ENCODE results near the gene ARHGEF2.

The ARHGEF2 gene

DNA sequence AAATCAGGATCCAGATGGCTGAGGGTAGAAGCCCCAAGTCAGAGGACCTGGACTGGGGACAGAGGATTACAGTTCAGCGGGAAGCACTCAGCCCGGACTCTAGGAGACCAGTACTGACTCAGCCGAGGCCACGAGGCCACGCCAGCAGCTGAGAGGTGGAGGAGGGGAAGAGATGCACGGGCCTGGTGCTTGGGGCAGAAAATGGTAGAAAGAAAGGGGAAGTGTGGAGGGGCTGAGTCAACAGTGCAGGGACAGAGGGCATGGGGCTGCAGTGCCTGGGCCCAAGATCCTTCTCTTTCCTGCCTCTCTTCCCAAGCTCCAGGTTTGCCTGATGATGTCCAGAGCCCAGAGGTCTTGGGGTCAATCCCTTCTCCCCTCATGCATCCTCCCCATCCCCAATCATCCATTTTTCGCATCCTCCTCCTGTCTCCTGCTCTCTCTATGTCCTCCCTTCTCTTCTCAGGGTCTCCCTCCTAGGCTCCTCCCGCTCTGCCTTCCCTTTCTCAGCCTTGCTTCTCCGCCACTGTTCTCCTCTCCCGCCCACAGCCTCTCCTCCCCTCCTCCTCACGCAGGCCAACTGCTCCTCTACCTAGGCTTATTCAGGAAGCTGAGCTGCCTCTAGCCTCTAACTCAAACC is 7.7 kb downstream of the ARHGEF2 start:
- DNase-seq = no peak

DNA sequence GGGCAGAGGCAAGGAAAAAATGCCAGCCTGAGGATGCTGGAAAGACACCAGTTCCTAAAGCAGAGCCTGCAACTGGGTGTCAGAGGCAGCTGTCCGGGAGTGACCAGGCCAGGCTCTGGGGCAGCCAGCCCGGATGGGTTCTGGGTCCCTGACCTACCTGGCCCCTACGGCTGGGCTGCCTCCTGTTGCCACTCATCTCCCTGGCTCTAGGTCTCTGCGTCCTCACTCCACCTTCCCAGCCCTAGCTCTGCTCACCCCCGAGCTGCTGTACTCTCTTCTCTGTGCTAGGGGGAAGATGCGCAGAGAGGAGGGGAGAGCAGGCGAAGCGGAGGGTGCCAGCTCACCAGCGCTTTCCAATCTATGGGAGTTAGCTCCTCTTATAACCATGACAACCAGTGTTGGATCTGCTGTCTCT is 9.0 kb downstream of the ARHGEF2 start:
- no peak for DNase-seq

DNA sequence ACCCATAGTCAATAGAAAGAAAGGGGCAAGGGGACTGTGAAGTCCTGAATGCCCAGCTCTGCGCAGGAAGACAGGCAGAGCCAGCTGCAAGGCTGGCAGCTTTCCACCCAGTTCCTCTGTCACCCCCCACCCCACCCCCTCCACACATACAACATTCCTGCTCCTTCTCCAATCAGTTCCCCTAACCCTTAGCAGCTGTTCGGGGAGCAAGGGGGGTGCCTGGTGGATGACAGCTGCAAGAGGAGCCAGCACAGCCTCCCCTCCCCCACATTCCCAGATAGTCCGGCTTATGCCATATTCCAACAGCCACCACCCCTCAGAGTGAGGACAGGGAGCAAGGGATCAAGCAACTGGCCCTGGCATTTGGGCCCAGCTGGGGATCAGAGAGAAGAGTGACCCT is 9.7 kb downstream of the ARHGEF2 start:
- DNase-seq = no peak

DNA sequence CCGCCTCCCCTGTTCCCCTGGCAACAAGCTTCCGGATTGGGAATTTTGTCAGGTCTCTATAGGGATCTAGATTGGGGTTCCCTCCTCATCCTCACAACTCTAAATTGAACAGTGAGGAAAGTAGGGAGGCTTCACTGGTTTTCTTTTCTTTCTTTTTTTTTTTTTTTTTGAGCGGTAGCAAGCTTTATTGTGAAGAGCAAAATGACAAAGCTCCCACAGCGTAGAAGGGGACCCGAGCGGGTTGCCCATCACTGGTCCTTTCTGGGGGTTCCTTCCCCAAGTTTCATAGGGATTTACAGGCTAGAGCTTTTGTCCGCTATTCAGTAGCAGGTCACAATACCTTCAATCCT is 10.3 kb downstream of the ARHGEF2 start:
- DNase-seq = no peak

DNA sequence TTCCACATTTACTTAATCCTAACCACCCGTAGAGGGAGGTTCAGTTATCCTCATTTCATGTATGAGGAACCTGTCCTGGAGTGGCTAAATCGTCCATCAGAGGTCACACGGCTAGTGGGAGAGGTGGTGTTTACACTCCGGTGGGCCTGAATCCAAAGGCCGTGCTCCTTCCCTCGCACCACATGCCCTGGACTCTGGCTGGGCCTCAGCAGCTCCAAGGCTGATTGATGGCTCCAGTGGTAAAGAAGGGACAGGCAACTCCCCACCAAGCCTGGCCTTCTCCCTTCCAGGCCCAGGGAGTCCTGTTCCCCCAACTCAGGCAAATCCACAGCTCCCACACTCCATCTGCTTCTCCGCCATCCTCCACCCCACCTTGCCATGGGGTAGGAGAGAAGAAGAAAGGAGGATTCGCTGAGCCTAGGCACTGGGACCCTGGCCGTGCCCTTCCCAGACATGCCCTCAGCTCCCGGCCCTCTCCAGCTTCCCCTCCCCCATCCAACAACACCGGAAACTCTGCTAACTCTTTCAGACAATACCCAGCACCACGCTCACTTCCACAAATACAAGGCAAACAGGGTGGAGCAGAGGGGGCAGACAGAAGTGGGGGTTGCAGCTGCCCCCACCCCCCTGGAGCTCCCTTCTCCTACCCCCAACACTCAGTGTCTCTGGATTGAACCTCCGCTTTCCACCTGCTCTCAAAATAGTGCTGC is 10.9 kb downstream of the ARHGEF2 start:
- DNase-seq = no peak

DNA sequence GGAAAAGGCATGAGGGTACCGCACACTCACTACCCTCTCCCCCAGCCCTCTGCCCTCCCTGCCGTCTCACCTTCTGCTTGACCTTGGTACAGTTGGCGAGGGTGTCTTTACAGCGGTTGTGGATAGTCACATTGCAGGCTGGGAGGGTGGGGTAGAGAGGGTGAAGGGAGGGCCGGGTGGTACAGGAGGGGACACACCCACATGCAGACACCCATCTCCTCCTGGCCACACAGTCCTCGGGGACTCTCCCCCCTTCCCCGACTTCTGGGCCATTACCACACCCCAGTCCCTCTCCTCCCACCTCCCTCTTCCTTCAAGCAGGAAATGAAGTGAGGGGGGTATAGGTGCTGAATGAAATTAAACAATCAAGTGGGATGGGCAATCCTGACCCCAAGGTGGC is 11.6 kb downstream of the ARHGEF2 start:
- DNase-seq = no peak

DNA sequence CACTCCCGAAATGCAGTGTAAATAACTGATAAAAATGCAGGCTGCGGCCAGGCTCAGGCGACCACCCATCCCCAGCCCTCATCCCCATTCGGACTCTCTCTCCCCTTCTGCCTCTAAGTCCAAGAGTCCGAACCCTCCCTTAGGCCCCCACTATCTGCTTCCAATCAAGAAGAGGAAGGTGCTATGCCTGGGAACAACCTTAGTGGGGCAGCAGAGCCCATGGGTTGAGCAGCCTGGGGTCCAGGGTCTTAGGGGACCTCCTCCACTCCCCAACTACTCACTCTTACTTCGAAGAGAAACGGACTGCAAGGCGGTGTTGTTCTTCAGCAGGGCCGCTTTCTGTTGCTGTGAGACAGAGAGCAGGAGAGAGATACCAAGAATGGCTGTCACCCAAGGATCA is 12.2 kb downstream of the ARHGEF2 start:
- no peak for DNase-seq

DNA sequence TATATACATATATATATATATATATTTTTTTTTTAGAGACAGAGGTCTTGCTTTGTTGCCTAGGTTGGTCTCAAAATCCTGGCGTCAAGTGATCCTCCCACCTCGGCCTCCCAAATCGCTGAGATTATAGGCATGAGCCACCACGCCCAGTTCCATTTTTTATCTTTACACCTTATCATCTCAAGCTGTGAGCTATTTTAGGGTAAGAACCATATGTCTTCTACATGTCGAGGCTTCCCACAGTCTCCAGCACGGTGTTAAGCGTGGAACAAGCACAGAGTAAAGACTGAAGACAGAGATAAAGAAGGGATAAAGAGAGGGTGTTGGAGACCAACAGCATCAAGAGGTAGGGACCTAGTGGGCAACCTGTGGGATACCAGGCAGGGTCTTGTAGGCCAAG is 14.2 kb downstream of the ARHGEF2 start:
- no peak for DNase-seq

DNA sequence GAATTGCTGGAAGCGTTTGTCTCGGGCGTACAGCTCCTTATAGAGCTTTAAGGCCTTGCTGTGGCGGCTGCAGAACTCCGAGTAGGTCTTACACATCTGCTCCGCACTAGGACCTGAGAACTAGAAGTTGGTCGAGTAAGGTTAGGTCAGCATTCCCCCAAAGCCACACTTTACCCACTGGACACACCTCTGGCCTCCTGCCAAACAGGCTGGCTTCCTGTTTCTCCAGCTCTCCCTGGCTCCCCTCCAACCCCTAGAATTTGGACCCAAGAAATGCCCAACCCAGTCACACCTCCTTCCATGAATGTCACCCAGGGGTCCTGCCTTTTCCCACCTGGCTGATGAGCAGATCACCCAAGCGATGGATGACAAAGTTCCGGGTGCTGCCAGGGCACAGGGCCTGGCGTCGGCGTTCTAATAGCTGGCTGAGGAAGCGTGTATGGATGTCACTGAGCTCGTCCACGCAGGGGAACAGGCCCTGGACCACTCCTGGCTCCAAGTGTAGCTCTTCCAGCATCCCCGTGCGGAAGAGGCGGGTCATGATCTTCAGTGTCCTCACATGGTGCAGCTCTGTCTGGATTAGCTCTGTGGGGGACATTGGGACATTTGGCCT is 15.6 kb downstream of the ARHGEF2 start:
- no peak for DNase-seq

DNA sequence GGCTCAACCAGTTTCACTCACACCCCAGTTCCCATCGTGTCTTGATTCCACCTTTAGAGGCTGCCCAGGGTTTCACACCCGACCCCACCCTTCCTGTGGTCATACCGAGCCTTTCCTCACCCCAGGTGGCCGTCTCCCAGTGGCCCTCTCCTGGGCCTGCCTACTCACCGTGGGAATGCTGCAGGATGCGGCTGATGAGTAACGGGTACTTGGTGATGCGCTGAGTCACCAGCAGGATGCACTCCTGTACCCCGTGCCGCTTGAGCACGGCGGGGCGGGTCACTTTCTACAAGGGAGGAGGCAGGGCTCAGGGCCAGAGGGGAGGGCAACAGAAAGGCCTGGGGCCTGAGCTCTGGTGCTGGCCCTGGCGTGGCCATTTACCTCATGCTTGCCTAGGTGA is 16.4 kb downstream of the ARHGEF2 start:
- DNase-seq = no peak

DNA sequence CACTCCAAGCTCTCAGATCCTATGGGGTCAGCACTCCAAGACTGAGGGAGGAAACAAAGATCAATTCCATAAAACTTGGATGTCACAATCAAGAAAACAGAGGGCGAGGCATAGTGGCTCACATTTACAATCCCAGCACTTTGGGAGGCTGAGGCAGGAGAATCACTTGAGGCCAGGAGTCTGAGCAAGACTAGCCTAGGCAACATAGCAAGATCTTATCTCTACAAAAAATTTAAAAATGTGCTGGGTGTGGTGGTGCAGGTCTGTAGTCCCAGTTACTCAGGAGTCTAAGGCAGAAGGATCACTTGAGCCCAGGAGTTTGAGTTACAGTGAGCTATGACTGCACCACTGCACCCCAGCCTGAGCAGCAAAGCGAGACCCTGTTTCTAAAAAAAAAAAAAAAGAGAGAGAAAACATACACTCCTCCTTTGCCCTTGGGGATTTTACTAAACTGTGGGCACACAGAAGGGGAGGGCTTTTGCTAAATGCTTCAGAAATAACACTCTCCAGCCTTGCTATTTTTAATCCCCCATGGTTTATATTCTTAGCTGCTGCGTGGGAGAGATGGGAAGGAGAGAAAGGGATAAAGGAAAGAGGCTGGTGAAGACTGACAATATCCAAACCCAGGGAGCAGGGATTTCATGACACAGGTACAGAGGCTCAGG is 18.1 kb downstream of the ARHGEF2 start:
- no peak for DNase-seq

DNA sequence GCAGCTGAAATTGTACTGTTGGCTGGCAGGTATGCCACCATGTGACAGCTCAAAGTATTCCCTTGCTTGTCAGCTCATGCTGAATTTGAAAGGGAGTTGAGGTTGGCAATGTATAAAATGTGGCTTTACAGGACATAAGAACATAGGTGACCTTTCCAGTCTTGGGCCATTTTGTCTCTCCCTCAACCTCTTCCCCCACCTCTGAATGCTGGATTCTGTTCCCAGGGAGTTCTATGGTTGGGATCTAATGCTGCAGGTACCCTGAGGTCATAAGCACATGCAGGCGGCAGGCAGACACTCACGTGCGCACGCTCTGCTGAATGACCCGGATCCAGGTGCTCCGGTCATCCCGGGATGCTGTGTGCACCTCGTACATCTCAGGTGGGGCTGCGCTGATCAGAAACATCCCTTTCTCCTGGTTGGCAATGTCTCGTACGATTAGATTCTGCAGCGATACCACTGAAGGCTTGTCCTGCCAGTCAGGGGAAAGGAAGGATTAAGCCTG is 20.9 kb downstream of the ARHGEF2 start:
- DNase-seq = no peak

DNA sequence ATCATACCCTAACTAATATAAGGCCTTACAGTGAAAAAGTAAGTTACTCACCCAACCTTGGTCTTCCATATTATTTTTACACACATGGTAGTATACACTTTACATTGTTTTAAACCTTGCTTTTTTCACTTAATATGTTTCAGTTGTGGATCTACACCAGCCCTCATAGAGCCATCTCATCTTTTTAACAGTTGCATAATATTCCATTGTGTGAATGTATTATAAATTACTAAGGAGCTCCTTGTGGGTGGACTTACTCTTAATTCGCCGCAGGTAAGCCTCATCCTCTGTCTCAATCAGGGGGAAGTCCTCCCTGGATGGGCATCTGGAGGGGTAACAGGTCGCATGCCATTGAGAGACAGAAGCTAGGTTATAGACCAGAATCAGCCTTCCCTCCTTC is 23.7 kb downstream of the ARHGEF2 start:
- no peak for DNase-seq

DNA sequence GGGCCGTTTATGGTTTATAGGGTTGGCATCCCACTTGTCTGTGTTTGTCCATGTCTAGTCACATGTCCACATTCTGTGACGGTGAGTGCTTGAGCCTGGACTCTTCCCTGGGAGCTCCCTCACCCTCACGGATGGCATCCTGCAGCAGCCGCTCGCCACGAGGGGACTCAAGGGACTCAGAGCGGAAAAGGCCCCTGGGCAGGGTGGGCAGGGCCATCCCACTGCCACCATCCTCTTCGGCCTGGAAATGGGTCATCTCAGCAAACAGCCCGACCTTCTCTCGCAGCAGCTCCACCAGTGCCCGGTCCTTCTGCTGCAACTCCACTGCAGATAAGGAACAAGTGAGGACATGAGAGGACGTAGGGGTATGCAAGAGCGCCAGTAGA is 25.8 kb downstream of the ARHGEF2 start:
- DNase-seq = no peak

DNA sequence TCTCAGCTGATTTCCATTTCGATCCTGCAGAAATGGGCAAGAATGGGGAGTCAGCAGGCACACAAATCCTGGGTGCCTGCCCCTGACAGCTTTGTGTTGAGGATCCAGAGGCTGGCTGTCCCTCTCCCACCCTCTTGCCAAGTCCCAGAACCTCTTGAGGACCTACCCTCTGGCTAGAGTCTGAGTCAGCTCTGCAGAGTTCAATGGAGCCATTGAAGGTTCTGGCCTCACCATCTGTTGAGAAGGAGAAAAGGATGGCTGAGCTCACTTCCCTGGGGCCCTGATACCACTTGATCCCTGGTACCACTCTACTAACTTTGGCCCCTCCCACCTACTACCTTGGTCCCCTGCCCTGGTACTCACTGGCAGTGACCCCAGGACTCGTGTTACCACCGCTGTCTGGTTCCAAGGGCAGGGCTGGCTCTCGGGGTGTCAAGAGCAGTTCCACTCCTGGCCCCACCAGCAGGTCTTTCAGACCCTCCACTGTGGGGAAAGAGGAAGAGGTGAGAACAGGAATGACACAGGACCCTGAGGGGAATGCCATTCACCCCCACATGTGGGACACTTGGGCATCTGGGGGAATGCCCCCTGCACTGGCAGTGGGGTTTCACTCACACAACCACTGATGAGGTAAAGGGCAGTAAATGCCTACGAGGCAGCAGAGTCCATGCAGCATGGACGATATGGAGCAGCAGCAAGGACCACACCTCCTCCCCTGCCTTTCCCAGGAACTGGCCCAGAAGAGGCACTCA is 26.4 kb downstream of the ARHGEF2 start:
- no peak for DNase-seq

DNA sequence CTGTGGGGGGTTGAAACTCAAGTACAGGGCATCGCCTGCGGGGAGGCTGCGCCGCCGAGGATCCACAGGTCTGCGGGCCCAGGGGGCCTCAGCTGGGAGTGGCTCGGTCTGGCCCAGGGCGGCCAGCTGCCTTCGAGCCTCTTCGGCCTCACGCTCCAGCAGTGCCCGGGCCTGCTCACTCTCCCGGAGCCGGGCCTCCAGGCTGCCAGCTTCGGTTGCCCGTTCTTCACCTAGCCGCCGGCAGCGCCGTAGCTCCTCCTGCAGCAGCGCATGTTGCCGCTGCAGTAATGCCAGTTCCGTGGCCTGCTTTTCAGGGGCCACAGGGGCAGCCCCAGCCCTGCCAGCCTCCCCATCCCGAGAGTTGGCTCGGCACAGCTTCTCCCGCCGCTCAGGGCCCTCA is 27.5 kb downstream of the ARHGEF2 start:
- DNase-seq = no peak

DNA sequence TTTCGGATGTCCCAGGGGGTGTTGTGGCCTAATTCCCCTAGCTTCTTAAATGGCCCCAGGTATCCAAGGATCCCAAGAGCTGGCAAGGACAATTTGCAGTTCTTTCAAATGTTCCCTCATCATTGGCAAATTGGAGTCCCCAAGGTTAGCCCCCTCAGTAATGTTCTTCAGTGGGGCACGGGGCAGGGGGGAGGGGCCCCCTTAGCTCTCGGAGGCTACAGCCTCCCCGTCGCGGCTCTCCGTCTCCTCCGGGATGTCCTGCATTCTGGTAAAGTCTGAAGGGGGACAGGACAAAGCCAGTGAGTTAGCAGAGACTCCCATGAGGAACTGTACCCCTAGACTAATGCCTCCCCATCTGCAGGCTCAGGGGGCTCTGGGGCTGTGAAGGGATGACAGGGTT is 30.6 kb downstream of the ARHGEF2 start:
- DNase-seq = no peak

DNA sequence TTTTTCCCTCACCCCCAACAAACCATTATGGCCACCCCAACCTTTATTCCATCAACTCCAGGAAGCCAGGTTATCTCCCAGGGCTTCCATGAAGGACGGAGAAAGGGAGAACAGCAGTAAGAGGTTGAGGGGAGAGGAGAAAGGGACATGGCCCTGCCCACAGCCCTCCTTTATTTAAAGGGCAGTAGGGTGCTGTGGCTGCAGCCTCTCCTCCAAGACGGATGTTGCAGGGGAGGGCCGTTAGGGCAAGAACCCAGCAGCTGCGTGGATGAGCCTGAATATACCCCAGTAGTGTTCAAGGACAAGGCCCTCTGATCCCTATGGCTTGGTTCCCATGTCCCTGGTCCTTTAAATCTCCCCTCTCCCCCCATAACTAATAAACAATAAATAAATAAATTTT is 31.1 kb downstream of the ARHGEF2 start:
- no peak for DNase-seq

DNA sequence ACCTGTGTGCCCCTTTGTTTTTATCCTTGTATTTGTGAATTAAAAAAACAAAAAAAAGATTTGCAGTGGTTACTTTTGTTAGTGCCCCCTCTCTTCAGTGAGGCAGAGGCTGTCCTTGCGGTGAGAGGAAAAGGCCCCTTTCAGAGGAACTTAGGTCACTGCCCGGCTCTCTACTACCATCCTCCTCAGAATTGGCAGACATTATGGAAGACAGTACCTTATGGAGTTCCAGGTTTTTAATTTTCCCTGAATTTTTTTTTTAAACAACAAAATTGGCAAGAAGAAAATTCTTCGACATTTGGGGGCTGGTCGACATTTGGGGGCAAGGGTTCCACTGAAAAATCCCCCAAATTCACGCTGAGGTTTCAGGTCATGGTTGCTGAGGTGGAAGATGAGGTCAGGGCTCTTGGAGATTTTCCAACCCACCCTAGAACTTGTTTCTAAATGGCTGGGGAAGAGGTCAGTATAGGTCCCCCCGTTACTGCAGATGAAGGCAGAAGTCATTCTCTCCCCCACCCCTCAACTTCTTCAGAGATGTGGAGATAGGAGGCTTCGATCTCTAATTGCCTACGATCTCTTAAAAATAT is 31.6 kb downstream of the ARHGEF2 start:
- DNase-seq = no peak

DNA sequence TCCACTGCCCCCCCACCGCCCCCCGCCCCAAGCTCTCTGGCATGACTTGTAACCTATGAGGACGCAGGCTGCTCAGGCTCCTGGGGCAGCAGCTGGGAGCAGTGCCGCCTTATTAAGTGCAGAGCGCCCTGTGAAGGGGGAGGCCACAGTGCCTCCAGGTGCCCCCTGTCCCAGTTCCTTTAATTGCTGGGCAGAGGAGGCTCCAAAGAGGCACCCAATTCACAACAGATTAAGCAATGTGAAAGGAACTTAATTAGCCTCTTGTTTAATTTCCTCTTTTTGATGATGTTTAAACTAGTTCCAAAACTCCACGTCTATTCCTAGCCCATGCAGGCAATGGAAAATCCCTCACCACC is 33.9 kb downstream of the ARHGEF2 start:
- DNase-seq = no peak

DNA sequence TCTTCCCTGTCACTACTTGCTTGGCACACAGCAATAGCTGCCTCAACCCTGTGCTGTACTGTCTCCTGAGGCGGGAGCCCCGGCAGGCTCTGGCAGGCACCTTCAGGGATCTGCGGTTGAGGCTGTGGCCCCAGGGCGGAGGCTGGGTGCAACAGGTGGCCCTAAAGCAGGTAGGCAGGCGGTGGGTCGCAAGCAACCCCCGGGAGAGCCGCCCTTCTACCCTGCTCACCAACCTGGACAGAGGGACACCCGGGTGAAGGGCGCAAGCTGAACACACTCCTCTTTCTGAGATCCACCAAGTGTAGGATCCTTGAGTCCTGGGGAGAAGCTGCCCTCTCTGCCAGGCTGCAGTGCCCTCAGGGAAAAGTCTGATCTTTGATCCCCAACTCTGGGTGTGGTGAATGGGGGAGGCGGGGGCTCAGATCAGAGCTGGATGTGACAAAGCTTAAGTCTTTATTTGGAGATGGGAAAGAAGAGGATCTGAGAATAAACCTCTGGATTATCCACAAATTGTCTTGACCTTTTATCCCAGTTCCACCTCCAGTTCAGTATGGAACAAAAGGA is 35.7 kb downstream of the ARHGEF2 start:
- DNase-seq = no peak

DNA sequence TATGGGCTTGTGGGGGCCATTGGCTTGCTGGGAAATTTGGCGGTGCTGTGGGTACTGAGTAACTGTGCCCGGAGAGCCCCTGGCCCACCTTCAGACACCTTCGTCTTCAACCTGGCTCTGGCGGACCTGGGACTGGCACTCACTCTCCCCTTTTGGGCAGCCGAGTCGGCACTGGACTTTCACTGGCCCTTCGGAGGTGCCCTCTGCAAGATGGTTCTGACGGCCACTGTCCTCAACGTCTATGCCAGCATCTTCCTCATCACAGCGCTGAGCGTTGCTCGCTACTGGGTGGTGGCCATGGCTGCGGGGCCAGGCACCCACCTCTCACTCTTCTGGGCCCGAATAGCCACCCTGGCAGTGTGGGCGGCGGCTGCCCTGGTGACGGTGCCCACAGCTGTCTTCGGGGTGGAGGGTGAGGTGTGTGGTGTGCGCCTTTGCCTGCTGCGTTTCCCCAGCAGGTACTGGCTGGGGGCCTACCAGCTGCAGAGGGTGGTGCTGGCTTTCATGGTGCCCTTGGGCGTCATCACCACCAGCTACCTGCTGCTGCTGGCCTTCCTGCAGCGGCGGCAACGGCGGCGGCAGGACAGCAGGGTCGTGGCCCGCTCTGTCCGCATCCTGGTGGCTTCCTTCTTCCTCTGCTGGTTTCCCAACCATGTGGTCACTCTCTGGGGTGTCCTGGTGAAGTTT is 36.4 kb downstream of the ARHGEF2 start:
- no peak for DNase-seq

Data from activated gamma-delta T cell (primary cell).